ENCODE results near the gene RASSF6.

RASSF6 gene

DNA sequence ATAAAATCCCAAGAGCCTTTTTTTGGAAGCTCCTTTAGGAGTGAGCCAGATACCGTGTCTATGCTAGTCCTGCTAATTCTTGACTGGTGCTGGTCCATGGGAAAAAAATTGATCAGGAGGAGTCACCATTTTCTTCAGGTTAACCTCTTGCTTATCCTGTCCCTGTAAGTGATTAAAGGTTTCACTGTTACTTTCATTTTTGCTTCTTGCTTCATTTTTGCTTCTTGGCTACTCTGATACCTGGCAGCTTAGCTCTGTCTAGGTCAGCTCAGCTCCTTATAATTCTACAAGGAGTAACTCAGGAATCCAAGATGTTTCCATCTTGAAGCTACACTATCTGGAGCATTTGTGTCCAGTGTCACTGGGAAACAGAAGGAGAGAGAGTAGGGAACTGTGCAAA lies 93.0 kb downstream of the RASSF6 start:
- Mint-ChIP-seq H3K4me3 (no peak overlapping the region), H3K9me3 (no peaks in the 10 kb centered on the region), H3K4me1 (ENCODE audit: low read depth in 2 of 2) (no peaks in the 10 kb centered on the region), H3K27ac (no peak overlapping the region), H3K36me3 (ENCODE audit: insufficient read depth) (no peaks in the 10 kb centered on the region), H3K27me3 (no peaks in the 10 kb centered on the region)
- DNase-seq (no peak), ATAC-seq (replicated peaks) (no peak)

DNA sequence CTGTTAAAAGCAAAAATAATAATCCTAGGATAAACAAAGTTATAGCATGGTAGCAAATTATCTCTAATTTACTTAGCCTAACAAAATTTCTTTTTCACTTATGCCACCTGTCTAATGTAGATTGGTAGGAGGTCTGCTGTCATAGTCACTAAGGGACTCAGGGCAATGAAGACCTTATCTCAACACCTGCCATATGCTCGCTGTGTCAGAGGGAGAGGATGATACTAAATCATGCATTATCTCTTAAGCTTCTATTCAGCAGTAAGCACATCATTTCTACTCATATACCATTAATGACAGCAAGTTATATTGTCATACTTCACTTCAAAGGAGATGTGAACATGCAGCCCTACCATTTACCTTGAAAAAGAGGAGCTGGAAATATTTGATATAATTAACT lies 94.6 kb downstream of the RASSF6 start:
- H3K27me3 Mint-ChIP-seq = no peaks in the 10 kb centered on the region
- DNase-seq = no peak
- no peaks in the 10 kb centered on the region for H3K36me3 Mint-ChIP-seq (ENCODE audit: insufficient read depth)
- no peak overlapping the region for H3K4me3 Mint-ChIP-seq
- ATAC-seq (replicated peaks) = no peak
- no peaks in the 10 kb centered on the region for H3K9me3 Mint-ChIP-seq
- no peak overlapping the region for H3K27ac Mint-ChIP-seq
- no peaks in the 10 kb centered on the region for H3K4me1 Mint-ChIP-seq (ENCODE audit: low read depth in 2 of 2)

DNA sequence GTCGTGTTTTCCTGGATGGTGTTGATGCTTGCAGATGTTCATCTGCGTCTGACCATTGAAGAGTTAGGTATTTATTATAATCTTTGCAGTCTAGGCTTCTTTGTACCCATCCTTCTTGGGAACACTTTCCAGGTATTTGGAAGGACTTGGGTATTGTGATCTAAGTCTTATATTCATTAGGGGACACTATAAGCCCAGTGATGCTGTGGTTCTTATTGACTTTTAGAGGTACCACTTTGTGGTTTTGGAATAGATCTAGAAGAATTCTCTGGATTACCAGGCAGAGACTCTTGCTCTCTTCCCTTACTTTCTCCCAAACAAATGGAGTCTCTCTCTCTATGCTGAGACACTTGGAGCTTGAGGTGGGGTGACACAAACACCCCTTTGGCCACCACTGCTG lies 97.1 kb downstream of the RASSF6 start:
- Mint-ChIP-seq H3K27me3 (no peaks in the 10 kb centered on the region), H3K27ac (no peak overlapping the region), H3K4me1 (ENCODE audit: low read depth in 2 of 2) (no peaks in the 10 kb centered on the region), H3K4me3 (no peak overlapping the region), H3K9me3 (no peaks in the 10 kb centered on the region), H3K36me3 (ENCODE audit: insufficient read depth) (no peaks in the 10 kb centered on the region)
- no peak for ATAC-seq (replicated peaks)
- no peak for DNase-seq
